Measurements from ENCODE around the gene MAST4. TPM values are rescaled to one million over a fixed set of nuclear protein-coding genes. Genes with fewer than 3 reads are reported as not detected.
A peak's percentile ranks its signal among the peaks of the same experiment; 100 is the strongest.

MAST4 gene
- total RNA-seq, 4 donors from 2014 or later, result 55.3 to 148 (median 110) TPM

DNA sequence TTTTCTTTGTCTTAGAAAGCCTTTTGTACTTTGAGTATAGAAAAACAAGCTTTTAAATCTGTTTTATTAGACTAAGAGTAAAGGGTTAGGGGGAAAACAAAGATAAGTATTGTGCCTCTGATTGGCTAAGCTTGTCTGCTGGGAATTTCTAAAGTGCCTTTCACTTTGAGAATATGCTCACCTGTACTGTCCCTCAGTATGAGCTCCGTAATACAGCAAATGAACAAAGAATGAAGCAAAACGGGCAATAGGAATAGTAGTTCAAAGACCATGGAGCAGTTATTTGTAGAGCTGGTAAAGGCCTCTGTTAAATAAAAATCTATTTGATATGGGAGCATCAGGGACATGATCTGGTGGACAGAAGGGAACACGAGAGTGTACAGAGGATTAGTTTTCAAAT lies 277.8 kb downstream of the MAST4 start:
- intact Hi-C loops (cut with DNase I), result no loop called here
- WGBS, 2 donors, result 74 to 78% methylated on average over 3 of the region's 3 CpGs
- no peaks in the 10 kb centered on the region for H3K9me3 ChIP-seq
- H3K4me3 ChIP-seq, result no peak overlapping the region
- no peak overlapping the region for H3K27ac ChIP-seq
- DNase-seq, result no peak
- H3K36me3 ChIP-seq, result no peaks in the 10 kb centered on the region
- TF ChIP-seq, protein P1, sequence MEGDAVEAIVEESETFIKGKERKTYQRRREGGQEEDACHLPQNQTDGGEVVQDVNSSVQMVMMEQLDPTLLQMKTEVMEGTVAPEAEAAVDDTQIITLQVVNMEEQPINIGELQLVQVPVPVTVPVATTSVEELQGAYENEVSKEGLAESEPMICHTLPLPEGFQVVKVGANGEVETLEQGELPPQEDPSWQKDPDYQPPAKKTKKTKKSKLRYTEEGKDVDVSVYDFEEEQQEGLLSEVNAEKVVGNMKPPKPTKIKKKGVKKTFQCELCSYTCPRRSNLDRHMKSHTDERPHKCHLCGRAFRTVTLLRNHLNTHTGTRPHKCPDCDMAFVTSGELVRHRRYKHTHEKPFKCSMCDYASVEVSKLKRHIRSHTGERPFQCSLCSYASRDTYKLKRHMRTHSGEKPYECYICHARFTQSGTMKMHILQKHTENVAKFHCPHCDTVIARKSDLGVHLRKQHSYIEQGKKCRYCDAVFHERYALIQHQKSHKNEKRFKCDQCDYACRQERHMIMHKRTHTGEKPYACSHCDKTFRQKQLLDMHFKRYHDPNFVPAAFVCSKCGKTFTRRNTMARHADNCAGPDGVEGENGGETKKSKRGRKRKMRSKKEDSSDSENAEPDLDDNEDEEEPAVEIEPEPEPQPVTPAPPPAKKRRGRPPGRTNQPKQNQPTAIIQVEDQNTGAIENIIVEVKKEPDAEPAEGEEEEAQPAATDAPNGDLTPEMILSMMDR (IDR thresholded peaks at IDR 0.05), result no peak
- TF ChIP-seq POLR2A (IDR thresholded peaks at IDR 0.05), result no peak
- H3K27me3 ChIP-seq, result no peaks in the 10 kb centered on the region
- H3K4me1 ChIP-seq, result peaks cover 0 to 12% (median 3%) of the 10 kb centered on the region in 3 donors

DNA sequence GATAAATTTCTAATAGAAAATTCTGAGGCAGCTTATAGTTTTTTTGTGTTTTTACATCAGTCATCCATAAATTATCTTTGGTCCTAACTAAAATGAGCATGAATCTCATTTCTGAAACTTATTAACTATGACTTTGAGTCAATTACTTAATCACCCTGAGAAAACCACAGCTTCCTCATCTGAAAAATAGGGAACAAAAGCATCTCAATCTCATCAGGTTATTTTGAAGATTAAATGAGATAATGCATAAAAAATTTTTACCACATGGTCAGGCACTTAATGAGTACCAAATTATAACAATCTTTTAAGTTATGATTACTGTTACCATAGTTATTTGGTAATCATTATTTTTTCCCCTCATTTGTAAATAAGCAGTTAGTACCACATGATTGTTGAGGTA lies 279.1 kb downstream of the MAST4 start:
- DNase-seq, result no peak
- intact Hi-C loops (cut with DNase I), result no loop called here
- no peak for TF ChIP-seq POLR2A (IDR thresholded peaks at IDR 0.05)
- TF ChIP-seq, protein P1 (IDR thresholded peaks at IDR 0.05), result no peak
- no peaks in the 10 kb centered on the region for H3K27me3 ChIP-seq
- H3K27ac ChIP-seq, result no peak overlapping the region
- H3K4me1 ChIP-seq, result peaks cover 0 to 14% (median 3%) of the 10 kb centered on the region in 3 donors
- no peaks in the 10 kb centered on the region for H3K36me3 ChIP-seq
- H3K4me3 ChIP-seq, result no peak overlapping the region
- H3K9me3 ChIP-seq, result no peaks in the 10 kb centered on the region

DNA sequence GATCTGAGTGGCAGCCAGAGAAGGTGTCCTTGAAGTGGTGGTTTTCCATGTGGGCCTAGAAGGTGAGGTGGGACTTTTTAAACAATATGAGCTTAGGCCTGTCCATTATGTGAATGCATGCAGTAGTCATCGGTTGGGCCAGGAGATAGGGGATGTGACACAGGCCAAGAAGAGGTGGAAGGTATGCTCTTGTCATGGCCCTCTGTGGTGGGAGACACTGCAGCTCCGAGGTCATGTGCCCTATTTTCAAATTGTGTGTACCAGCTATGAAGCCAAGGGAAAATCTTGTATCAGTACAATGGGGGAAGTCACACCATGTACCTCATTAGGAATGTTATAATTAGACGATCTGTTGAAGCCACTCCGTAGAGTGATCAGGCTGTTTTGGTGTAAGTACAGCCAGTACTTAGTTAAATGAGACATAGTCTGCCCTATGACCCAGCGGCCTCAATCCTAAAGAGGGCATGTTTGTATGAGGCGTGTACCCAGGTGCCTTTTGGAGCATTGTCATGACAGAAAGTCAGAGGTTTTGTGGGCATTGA lies 280.1 kb downstream of the MAST4 start:
- Histone ChIP-seq H3K27me3 (no peaks in the 10 kb centered on the region), H3K27ac (no peak overlapping the region), H3K4me1 (peaks cover 7 to 24% (median 8%) of the 10 kb centered on the region in 3 donors), H3K4me3 (no peak overlapping the region), H3K9me3 (no peaks in the 10 kb centered on the region), H3K36me3 (no peaks in the 10 kb centered on the region)
- no peak for DNase-seq
- no peak for TF ChIP-seq POLR2A (IDR thresholded peaks at IDR 0.05)
- TF ChIP-seq, protein P1 (IDR thresholded peaks at IDR 0.05), result no peak
- intact Hi-C loops (cut with DNase I), result no loop called here
- WGBS, 2 donors, result 92% methylated on average over 6 of the region's 6 CpGs

DNA sequence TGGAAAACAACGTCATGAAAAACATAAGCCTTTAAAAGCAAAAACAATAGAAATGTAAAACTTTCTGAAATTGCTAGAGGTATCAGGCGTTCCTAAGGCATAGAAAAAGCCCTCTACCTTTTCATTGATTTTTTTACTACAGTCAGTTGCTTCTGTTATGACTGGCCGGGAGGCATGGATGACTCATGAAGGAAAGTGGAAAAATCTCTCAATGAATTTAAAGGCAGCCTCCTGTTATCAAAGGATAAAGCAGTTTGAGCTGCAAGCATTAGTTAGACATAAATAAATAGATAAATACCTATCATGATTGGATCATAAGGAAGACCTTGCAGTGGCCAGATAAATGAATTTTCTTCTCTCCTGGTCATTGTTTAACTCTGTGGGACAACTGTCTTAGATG lies 281.6 kb downstream of the MAST4 start:
- intact Hi-C loops (cut with DNase I), result no loop called here
- H3K9me3 ChIP-seq, result no peaks in the 10 kb centered on the region
- peaks cover 8 to 39% (median 11%) of the 10 kb centered on the region in 3 donors for H3K4me1 ChIP-seq
- no peaks in the 10 kb centered on the region for H3K36me3 ChIP-seq
- no peak overlapping the region for H3K27ac ChIP-seq
- no peak for DNase-seq
- WGBS, 2 donors, result 34 to 36% methylated on average over 3 of the region's 3 CpGs
- H3K4me3 ChIP-seq, result no peak overlapping the region
- H3K27me3 ChIP-seq, result no peaks in the 10 kb centered on the region
- TF ChIP-seq, protein P1 (IDR thresholded peaks at IDR 0.05), result no peak
- TF ChIP-seq POLR2A (IDR thresholded peaks at IDR 0.05), result no peak

DNA sequence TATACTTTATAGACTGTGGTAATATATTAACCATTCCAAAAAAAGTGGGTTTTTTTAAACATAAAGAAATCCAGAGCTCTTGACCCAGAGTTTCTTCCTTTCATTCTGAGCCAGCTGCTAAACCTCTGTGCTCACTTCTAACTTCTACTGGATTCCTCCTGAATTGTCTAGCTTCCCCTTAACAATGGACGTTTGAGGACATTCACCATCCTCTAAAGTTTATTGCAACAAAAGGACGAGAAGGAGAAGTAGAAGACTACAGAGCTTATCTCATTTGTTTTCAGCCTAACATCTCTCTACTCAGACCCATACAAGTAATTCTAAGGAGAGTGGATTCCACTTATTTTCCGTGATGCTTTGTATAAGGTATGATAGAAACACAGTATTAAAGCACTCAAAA lies 284.2 kb downstream of the MAST4 start:
- WGBS, 2 donors, result 73% methylated on average over 3 of the region's 3 CpGs
- H3K27me3 ChIP-seq, result no peaks in the 10 kb centered on the region
- peak overlapping the region in 2 of 4 donors; percentile 79 to 89 for H3K27ac ChIP-seq
- TF ChIP-seq POLR2A (IDR thresholded peaks at IDR 0.05), result no peak
- TF ChIP-seq, protein P1 (IDR thresholded peaks at IDR 0.05), result no peak
- H3K4me3 ChIP-seq, result no peak overlapping the region
- no peaks in the 10 kb centered on the region for H3K36me3 ChIP-seq
- intact Hi-C loops (cut with DNase I), result no loop called here
- DNase-seq, result no peak
- H3K4me1 ChIP-seq, result peaks cover 12 to 60% (median 17%) of the 10 kb centered on the region in 3 donors
- H3K9me3 ChIP-seq, result no peaks in the 10 kb centered on the region

All from esophagus squamous epithelium (tissue), 5 donors.